HEK293 (cell line): ENCODE results near the gene TEX261.

Experiments used
- CTCF ChIA-PET: fragments of 350-600 bp; formaldehyde crosslinking; extraction: SDS; loops from one replicate; lab custom pipeline; 2021; ENCODE audit warnings: antibody characterized with exemption; lab: Yijun Ruan, JAX
- POLR2A ChIA-PET: fragments of 300-600 bp; formaldehyde crosslinking; extraction: SDS; loops from one replicate; lab custom pipeline; 2020; ENCODE audit warnings: antibody characterized with exemption, inconsistent platforms; lab: Yijun Ruan, JAX
- H3K27ac ChIP-seq: fragments of 200-500 bp; sonication (Bioruptor generic); 2 replicates; pipeline ENCODE4 v1.5.1; 2014; ENCODE audit warnings: low read depth, low read length, control low read depth, inconsistent platforms; ENCODE audit errors: extremely low read depth
- H3K36me3 ChIP-seq, 2 experiments: fragments of 200-500 bp in 1 of 2; sonication (Bioruptor generic) in 1 of 2; 1 replicate in 1 of 2; 2 replicates in 1 of 2; pipeline ENCODE4 v1.5.1; 2014 to 2017; ENCODE audit warnings: inconsistent platforms in 2 of 2, low read length in 2 of 2; ENCODE audit not compliant: control insufficient read depth in 2 of 2, insufficient read depth in 1 of 2
- H3K4me1 ChIP-seq: fragments of 200-500 bp; sonication (Bioruptor generic); 2 replicates; pipeline ENCODE4 v1.5.1; 2014; ENCODE audit warnings: mild to moderate bottlenecking, low read length, inconsistent platforms; ENCODE audit not compliant: control insufficient read depth, insufficient read depth
- H3K4me3 ChIP-seq: 2 replicates; pipeline ENCODE4 v1.5.1; 2011; ENCODE audit warnings: low read depth, mild to moderate bottlenecking, control low read depth, low read length, moderate library complexity
- H3K9me3 ChIP-seq: fragments of 200-500 bp; sonication (Bioruptor generic); 2 replicates; pipeline ENCODE4 v1.5.1; 2014; ENCODE audit warnings: low read depth, low read length, inconsistent platforms; ENCODE audit not compliant: control insufficient read depth, insufficient read depth
- EGR2 ChIP-seq: fragments of 450-650 bp; formaldehyde crosslinking; IDR thresholded peaks from 2 replicates; pipeline ENCODE4 v1.5.1; 2016; ENCODE audit warnings: low read depth, missing biosample characterization, missing genetic modification characterization
- GLIS2 ChIP-seq: fragments of 450-650 bp; formaldehyde crosslinking; IDR thresholded peaks from 2 replicates; pipeline ENCODE4 v1.5.1; 2016; ENCODE audit warnings: missing biosample characterization, missing genetic modification characterization
- PRDM10 ChIP-seq: fragments of 450-650 bp; formaldehyde crosslinking; IDR thresholded peaks from 2 replicates; pipeline ENCODE4 v1.5.1; 2016; ENCODE audit warnings: missing biosample characterization, missing genetic modification characterization
- RBAK ChIP-seq: fragments of 450-650 bp; formaldehyde crosslinking; IDR thresholded peaks from 2 replicates; pipeline ENCODE4 v1.5.1; 2016; ENCODE audit warnings: missing biosample characterization, missing genetic modification characterization
- REPIN1 ChIP-seq: fragments of 450-650 bp; formaldehyde crosslinking; IDR thresholded peaks from 2 replicates; pipeline ENCODE4 v1.5.1; 2017; ENCODE audit warnings: missing biosample characterization, missing genetic modification characterization, low read depth
- SP2 ChIP-seq: fragments of 450-650 bp; formaldehyde crosslinking; IDR thresholded peaks from 2 replicates; pipeline ENCODE4 v1.5.1; 2016; ENCODE audit warnings: missing biosample characterization, missing genetic modification characterization
- YY1 ChIP-seq: fragments of 450-650 bp; formaldehyde crosslinking; IDR thresholded peaks from 2 replicates; pipeline ENCODE4 v1.5.1; 2018; ENCODE audit warnings: missing biosample characterization, missing genetic modification characterization
- ZBTB6 ChIP-seq: fragments of 450-650 bp; formaldehyde crosslinking; IDR thresholded peaks from 2 replicates; pipeline ENCODE4 v1.5.1; 2017; ENCODE audit warnings: missing biosample characterization, missing genetic modification characterization
- ZEB2 ChIP-seq: fragments of 450-650 bp; formaldehyde crosslinking; IDR thresholded peaks from 2 replicates; pipeline ENCODE4 v1.5.1; 2016; ENCODE audit warnings: missing biosample characterization, missing genetic modification characterization
- ZNF24 ChIP-seq: fragments of 450-650 bp; formaldehyde crosslinking; IDR thresholded peaks from 2 replicates; pipeline ENCODE4 v1.5.1; 2016; ENCODE audit warnings: missing biosample characterization, missing genetic modification characterization
- ZNF292 ChIP-seq: fragments of 450-650 bp; formaldehyde crosslinking; IDR thresholded peaks from 2 replicates; pipeline ENCODE4 v1.5.1; 2016; ENCODE audit warnings: low read depth, missing biosample characterization, missing genetic modification characterization, borderline replicate concordance
- ZNF341 ChIP-seq: fragments of 450-650 bp; formaldehyde crosslinking; IDR thresholded peaks from 2 replicates; pipeline ENCODE4; 2016; ENCODE audit warnings: low read depth, missing biosample characterization, missing genetic modification characterization
- ZNF416 ChIP-seq: fragments of 450-650 bp; formaldehyde crosslinking; IDR thresholded peaks from 2 replicates; pipeline ENCODE4 v1.5.1; 2016; ENCODE audit warnings: missing biosample characterization, missing genetic modification characterization
- ZNF514 ChIP-seq: fragments of 450-650 bp; formaldehyde crosslinking; IDR thresholded peaks from 2 replicates; pipeline ENCODE4 v1.5.1; 2016; ENCODE audit warnings: missing biosample characterization, missing genetic modification characterization
- ZNF549 ChIP-seq: fragments of 450-650 bp; IDR thresholded peaks from 2 replicates; pipeline ENCODE4 v1.5.1; 2018; ENCODE audit warnings: missing biosample characterization, missing genetic modification characterization, mild to moderate bottlenecking, inconsistent platforms, moderate library complexity
- ZNF658 ChIP-seq: fragments of 450-650 bp; formaldehyde crosslinking; IDR thresholded peaks from 2 replicates; pipeline ENCODE4; 2016; ENCODE audit warnings: missing biosample characterization, missing genetic modification characterization
- ZNF777 ChIP-seq: fragments of 450-650 bp; formaldehyde crosslinking; IDR thresholded peaks from 2 replicates; pipeline ENCODE4 v1.5.1; 2017; ENCODE audit warnings: missing biosample characterization, missing genetic modification characterization, borderline replicate concordance
- ZXDB ChIP-seq: fragments of 450-650 bp; formaldehyde crosslinking; IDR thresholded peaks from 2 replicates; pipeline ENCODE4 v1.5.1; 2016; ENCODE audit warnings: missing biosample characterization, missing genetic modification characterization

Gene TEX261

GRCh38 chr2:70938586-70938950, 56.1 kb downstream of the TEX261 start:
- H3K4me3 ChIP-seq = no peak overlapping the region
- POLR2A ChIA-PET = no interaction called here
- H3K27ac ChIP-seq = no peak overlapping the region
- H3K36me3 ChIP-seq = peaks cover 0 to 10% of the 10 kb centered on the region in 2 experiments; a peak in 2 of 3 replicates
- TF ChIP-seq ZEB2 (tag by site-specific recombination) = no peak
- no peak for TF ChIP-seq ZNF24
- TF ChIP-seq ZNF549 (tag by site-specific recombination) = no peak
- TF ChIP-seq, all 188 proteins: peak for 0
- CTCF ChIA-PET = interaction anchor here (0.7 to 6.2 kb wide), 3 partner anchors 8 to 67 kb away, joined by 3 to 61 read pairs (median 11); no protein-coding TSS in a partner anchor
- Histone ChIP-seq H3K4me1 (no peaks in the 10 kb centered on the region), H3K9me3 (no peaks in the 10 kb centered on the region)

- Histone ChIP-seq H3K36me3 (peaks cover 0 to 13% of the 10 kb centered on the region in 2 experiments; a peak in 2 of 3 replicates), H3K9me3 (no peaks in the 10 kb centered on the region), H3K4me3 (no peak overlapping the region), H3K4me1 (no peaks in the 10 kb centered on the region), H3K27ac (no peak overlapping the region)
- CTCF ChIA-PET = interaction anchor here (0.5 to 6.2 kb wide), 6 partner anchors 9 to 908 kb away, joined by 3 to 61 read pairs (median 3); no protein-coding TSS in a partner anchor
- no peak for TF ChIP-seq YY1 (tag by site-specific recombination)
- no peak for TF ChIP-seq RBAK (tag by site-specific recombination)
- TF ChIP-seq ZNF514 = no peak
- TF ChIP-seq ZNF777 (tag by site-specific recombination) = no peak
- no peak for TF ChIP-seq SP2 (tag by site-specific recombination)
- TF ChIP-seq ZNF658 (tag by site-specific recombination) = no peak
- no peak for TF ChIP-seq GLIS2 (tag by site-specific recombination)
- no peak for TF ChIP-seq EGR2 (tag by site-specific recombination)
- no peak for TF ChIP-seq PRDM10 (tag by site-specific recombination)
- TF ChIP-seq REPIN1 (tag by site-specific recombination) = no peak
- no peak for TF ChIP-seq ZNF341 (tag by site-specific recombination)
- TF ChIP-seq ZXDB (tag by site-specific recombination) = no peak
- no peak for TF ChIP-seq ZNF416 (tag by site-specific recombination)
- TF ChIP-seq ZNF292 = no peak
- no peak for TF ChIP-seq ZBTB6 (tag by site-specific recombination)
- POLR2A ChIA-PET = no interaction called here
Observed at GRCh38 chr2:70937866-70938585, 56.6 kb downstream of the TEX261 start.
